Measurements from ENCODE around the gene DPYSL5. TPM values are rescaled to one million over a fixed set of nuclear protein-coding genes. Genes with fewer than 3 reads are reported as not detected.

Gene DPYSL5
- total RNA-seq, 2 donors from 2014 or later = 3.1 to 3.5 TPM

GRCh38 chr2:26991717-26992116, 143.8 kb downstream of the DPYSL5 start:
- Mint-ChIP-seq H3K36me3 (ENCODE audit: low read depth) (no peaks in the 10 kb centered on the region), H3K27me3 (ENCODE audit: insufficient read depth) (peaks cover under 1% of the 10 kb centered on the region), H3K4me1 (no peaks in the 10 kb centered on the region), H3K27ac (no peak overlapping the region), H3K9me3 (no peaks in the 10 kb centered on the region), H3K4me3 (no peak overlapping the region)
- H3K36me3 ChIP-seq (ENCODE audit: control insufficient read depth, insufficient read depth, low read length) = no peaks in the 10 kb centered on the region
- no peak for DNase-seq
- whole genome bisulfite sequencing, 2 experiments (ENCODE audit: insufficient coverage in 1 of 2, insufficient read length in 1 of 2) = 93 to 96% methylated on average over 2 to 5 of the region's 5 CpGs
- H3K27me3 ChIP-seq (ENCODE audit: control insufficient read depth, insufficient read depth, low read length, poor library complexity, severe bottlenecking) = no peaks in the 10 kb centered on the region
- no peak overlapping the region for H3K27ac ChIP-seq (ENCODE audit: low read depth, low read length)
- no peak overlapping the region for H3K4me3 ChIP-seq (ENCODE audit: low read length)
- TF ChIP-seq, protein P1, sequence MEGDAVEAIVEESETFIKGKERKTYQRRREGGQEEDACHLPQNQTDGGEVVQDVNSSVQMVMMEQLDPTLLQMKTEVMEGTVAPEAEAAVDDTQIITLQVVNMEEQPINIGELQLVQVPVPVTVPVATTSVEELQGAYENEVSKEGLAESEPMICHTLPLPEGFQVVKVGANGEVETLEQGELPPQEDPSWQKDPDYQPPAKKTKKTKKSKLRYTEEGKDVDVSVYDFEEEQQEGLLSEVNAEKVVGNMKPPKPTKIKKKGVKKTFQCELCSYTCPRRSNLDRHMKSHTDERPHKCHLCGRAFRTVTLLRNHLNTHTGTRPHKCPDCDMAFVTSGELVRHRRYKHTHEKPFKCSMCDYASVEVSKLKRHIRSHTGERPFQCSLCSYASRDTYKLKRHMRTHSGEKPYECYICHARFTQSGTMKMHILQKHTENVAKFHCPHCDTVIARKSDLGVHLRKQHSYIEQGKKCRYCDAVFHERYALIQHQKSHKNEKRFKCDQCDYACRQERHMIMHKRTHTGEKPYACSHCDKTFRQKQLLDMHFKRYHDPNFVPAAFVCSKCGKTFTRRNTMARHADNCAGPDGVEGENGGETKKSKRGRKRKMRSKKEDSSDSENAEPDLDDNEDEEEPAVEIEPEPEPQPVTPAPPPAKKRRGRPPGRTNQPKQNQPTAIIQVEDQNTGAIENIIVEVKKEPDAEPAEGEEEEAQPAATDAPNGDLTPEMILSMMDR (conservative IDR thresholded peaks at IDR 0.05) = no peak
- no peaks in the 10 kb centered on the region for H3K4me1 ChIP-seq (ENCODE audit: control insufficient read depth, insufficient read depth, low read length)
- H3K9ac ChIP-seq (ENCODE audit: extremely low read depth, low read length, poor library complexity, severe bottlenecking) = no peak overlapping the region
- no peaks in the 10 kb centered on the region for H3K9me3 ChIP-seq (ENCODE audit: control insufficient read depth, low read length)

GRCh38 chr2:26993768-26994167, 145.8 kb downstream of the DPYSL5 start:
- Histone ChIP-seq H3K9me3 (ENCODE audit: control insufficient read depth, low read length) (no peaks in the 10 kb centered on the region), H3K4me3 (ENCODE audit: low read length) (no peak overlapping the region), H3K36me3 (ENCODE audit: control insufficient read depth, insufficient read depth, low read length) (no peaks in the 10 kb centered on the region), H3K27ac (ENCODE audit: low read depth, low read length) (no peak overlapping the region), H3K9ac (ENCODE audit: extremely low read depth, low read length, poor library complexity, severe bottlenecking) (no peak overlapping the region), H3K4me1 (ENCODE audit: control insufficient read depth, insufficient read depth, low read length) (no peaks in the 10 kb centered on the region), H3K27me3 (ENCODE audit: control insufficient read depth, insufficient read depth, low read length, poor library complexity, severe bottlenecking) (no peaks in the 10 kb centered on the region)
- H3K27ac Mint-ChIP-seq = no peak overlapping the region
- 74 to 100% methylated on average over 1 of the region's 1 CpG for WGBS, 2 experiments (ENCODE audit: insufficient coverage in 1 of 2, insufficient read length in 1 of 2)
- TF ChIP-seq, protein P1 (conservative IDR thresholded peaks at IDR 0.05) = no peak
- no peaks in the 10 kb centered on the region for H3K4me1 Mint-ChIP-seq
- H3K4me3 Mint-ChIP-seq = no peak overlapping the region
- no peaks in the 10 kb centered on the region for H3K9me3 Mint-ChIP-seq
- no peaks in the 10 kb centered on the region for H3K36me3 Mint-ChIP-seq (ENCODE audit: low read depth)
- peaks cover 4% of the 10 kb centered on the region for H3K27me3 Mint-ChIP-seq (ENCODE audit: insufficient read depth)
- DNase-seq = no peak

DNA sequence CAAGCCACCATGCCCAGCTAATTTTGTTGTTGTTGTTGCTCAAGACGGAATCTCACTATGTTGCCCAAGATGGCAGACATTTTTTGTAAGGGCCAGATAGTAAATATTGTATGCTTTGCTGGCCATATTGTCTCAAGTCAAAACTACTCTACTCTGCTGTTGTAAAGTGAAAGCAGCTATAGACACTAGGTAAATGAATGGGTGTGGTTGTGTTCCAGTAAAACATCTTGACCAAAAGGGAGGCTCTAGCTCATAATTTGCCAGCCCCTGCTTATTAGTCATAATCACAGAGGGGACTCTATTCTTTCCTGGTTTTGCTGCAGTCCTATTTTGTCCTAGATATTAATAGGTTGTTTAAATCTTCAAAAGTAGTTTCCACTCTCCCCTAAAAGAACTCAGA, 147.1 kb downstream of the DPYSL5 start:
- 80 to 86% methylated on average over 1 of the region's 1 CpG for WGBS, 2 experiments (ENCODE audit: insufficient coverage in 1 of 2, insufficient read length in 1 of 2)
- Mint-ChIP-seq H3K9me3 (no peaks in the 10 kb centered on the region), H3K4me3 (no peak overlapping the region), H3K4me1 (no peaks in the 10 kb centered on the region), H3K27me3 (ENCODE audit: insufficient read depth) (peaks cover 7% of the 10 kb centered on the region), H3K36me3 (ENCODE audit: low read depth) (no peaks in the 10 kb centered on the region), H3K27ac (no peak overlapping the region)
- no peaks in the 10 kb centered on the region for H3K4me1 ChIP-seq (ENCODE audit: control insufficient read depth, insufficient read depth, low read length)
- H3K27me3 ChIP-seq (ENCODE audit: control insufficient read depth, insufficient read depth, low read length, poor library complexity, severe bottlenecking) = no peaks in the 10 kb centered on the region
- no peak for DNase-seq
- H3K9me3 ChIP-seq (ENCODE audit: control insufficient read depth, low read length) = no peaks in the 10 kb centered on the region
- no peaks in the 10 kb centered on the region for H3K36me3 ChIP-seq (ENCODE audit: control insufficient read depth, insufficient read depth, low read length)
- no peak overlapping the region for H3K9ac ChIP-seq (ENCODE audit: extremely low read depth, low read length, poor library complexity, severe bottlenecking)
- TF ChIP-seq, protein P1 (conservative IDR thresholded peaks at IDR 0.05) = no peak
- no peak overlapping the region for H3K27ac ChIP-seq (ENCODE audit: low read depth, low read length)
- no peak overlapping the region for H3K4me3 ChIP-seq (ENCODE audit: low read length)
